ENCODE results near the gene SORBS1.

The SORBS1 gene

GRCh38 chr10:95324436-95325268 lies 236.5 kb downstream of the SORBS1 start:
- Histone ChIP-seq H3K9me3 (ENCODE audit: control insufficient read depth, low read length) (no peaks in the 10 kb centered on the region), H3K4me3 (ENCODE audit: insufficient read depth, low read depth, low read length, poor library complexity, severe bottlenecking) (no peak overlapping the region), H3K4me1 (ENCODE audit: control insufficient read depth, insufficient read depth, low read length, poor library complexity, severe bottlenecking) (no peaks in the 10 kb centered on the region), H3K27ac (ENCODE audit: insufficient read depth, low read length, poor library complexity, severe bottlenecking) (no peak overlapping the region), H3K36me3 (ENCODE audit: control insufficient read depth, insufficient read depth, low read length) (no peaks in the 10 kb centered on the region), H3K27me3 (replicated peaks; ENCODE audit: control insufficient read depth, insufficient read depth, low read length, poor library complexity, severe bottlenecking) (no peaks in the 10 kb centered on the region)
- no peak for DNase-seq

- Histone ChIP-seq H3K9me3 (ENCODE audit: control insufficient read depth, low read length) (no peaks in the 10 kb centered on the region), H3K27ac (ENCODE audit: insufficient read depth, low read length, poor library complexity, severe bottlenecking) (no peak overlapping the region), H3K27me3 (replicated peaks; ENCODE audit: control insufficient read depth, insufficient read depth, low read length, poor library complexity, severe bottlenecking) (no peaks in the 10 kb centered on the region), H3K4me1 (ENCODE audit: control insufficient read depth, insufficient read depth, low read length, poor library complexity, severe bottlenecking) (no peaks in the 10 kb centered on the region), H3K4me3 (ENCODE audit: insufficient read depth, low read depth, low read length, poor library complexity, severe bottlenecking) (no peak overlapping the region), H3K36me3 (ENCODE audit: control insufficient read depth, insufficient read depth, low read length) (no peaks in the 10 kb centered on the region)
- DNase-seq, result no peak
Observed at GRCh38 chr10:95321554-95322301, 239.4 kb downstream of the SORBS1 start.

GRCh38 chr10:95319239-95319638 lies 241.9 kb downstream of the SORBS1 start:
- Histone ChIP-seq H3K9me3 (ENCODE audit: control insufficient read depth, low read length) (no peaks in the 10 kb centered on the region), H3K4me1 (ENCODE audit: control insufficient read depth, insufficient read depth, low read length, poor library complexity, severe bottlenecking) (no peaks in the 10 kb centered on the region), H3K27ac (ENCODE audit: insufficient read depth, low read length, poor library complexity, severe bottlenecking) (no peak overlapping the region), H3K36me3 (ENCODE audit: control insufficient read depth, insufficient read depth, low read length) (no peaks in the 10 kb centered on the region), H3K4me3 (ENCODE audit: insufficient read depth, low read depth, low read length, poor library complexity, severe bottlenecking) (no peak overlapping the region), H3K27me3 (replicated peaks; ENCODE audit: control insufficient read depth, insufficient read depth, low read length, poor library complexity, severe bottlenecking) (no peaks in the 10 kb centered on the region)
- DNase-seq, result no peak

GRCh38 chr10:95315509-95315908 lies 245.7 kb downstream of the SORBS1 start:
- Histone ChIP-seq H3K9me3 (ENCODE audit: control insufficient read depth, low read length) (no peaks in the 10 kb centered on the region), H3K27ac (ENCODE audit: insufficient read depth, low read length, poor library complexity, severe bottlenecking) (no peak overlapping the region), H3K4me3 (ENCODE audit: insufficient read depth, low read depth, low read length, poor library complexity, severe bottlenecking) (no peak overlapping the region), H3K4me1 (ENCODE audit: control insufficient read depth, insufficient read depth, low read length, poor library complexity, severe bottlenecking) (no peaks in the 10 kb centered on the region), H3K27me3 (replicated peaks; ENCODE audit: control insufficient read depth, insufficient read depth, low read length, poor library complexity, severe bottlenecking) (no peaks in the 10 kb centered on the region), H3K36me3 (ENCODE audit: control insufficient read depth, insufficient read depth, low read length) (no peaks in the 10 kb centered on the region)
- no peak for DNase-seq

GRCh38 chr10:95314192-95314918 lies 246.8 kb downstream of the SORBS1 start:
- Histone ChIP-seq H3K27ac (ENCODE audit: insufficient read depth, low read length, poor library complexity, severe bottlenecking) (no peak overlapping the region), H3K9me3 (ENCODE audit: control insufficient read depth, low read length) (no peaks in the 10 kb centered on the region), H3K27me3 (replicated peaks; ENCODE audit: control insufficient read depth, insufficient read depth, low read length, poor library complexity, severe bottlenecking) (no peaks in the 10 kb centered on the region), H3K4me1 (ENCODE audit: control insufficient read depth, insufficient read depth, low read length, poor library complexity, severe bottlenecking) (no peaks in the 10 kb centered on the region), H3K4me3 (ENCODE audit: insufficient read depth, low read depth, low read length, poor library complexity, severe bottlenecking) (no peak overlapping the region), H3K36me3 (ENCODE audit: control insufficient read depth, insufficient read depth, low read length) (no peaks in the 10 kb centered on the region)
- DNase-seq, result no peak

- Histone ChIP-seq H3K27ac (ENCODE audit: insufficient read depth, low read length, poor library complexity, severe bottlenecking) (no peak overlapping the region), H3K9me3 (ENCODE audit: control insufficient read depth, low read length) (no peaks in the 10 kb centered on the region), H3K4me1 (ENCODE audit: control insufficient read depth, insufficient read depth, low read length, poor library complexity, severe bottlenecking) (no peaks in the 10 kb centered on the region), H3K4me3 (ENCODE audit: insufficient read depth, low read depth, low read length, poor library complexity, severe bottlenecking) (no peak overlapping the region), H3K27me3 (replicated peaks; ENCODE audit: control insufficient read depth, insufficient read depth, low read length, poor library complexity, severe bottlenecking) (no peaks in the 10 kb centered on the region), H3K36me3 (ENCODE audit: control insufficient read depth, insufficient read depth, low read length) (no peaks in the 10 kb centered on the region)
- no peak for DNase-seq
Observed at GRCh38 chr10:95312986-95313495, 248.1 kb downstream of the SORBS1 start.

GRCh38 chr10:95312257-95312656 lies 248.9 kb downstream of the SORBS1 start:
- H3K27ac ChIP-seq (ENCODE audit: insufficient read depth, low read length, poor library complexity, severe bottlenecking), result no peak overlapping the region
- H3K4me3 ChIP-seq (ENCODE audit: insufficient read depth, low read depth, low read length, poor library complexity, severe bottlenecking), result no peak overlapping the region
- H3K36me3 ChIP-seq (ENCODE audit: control insufficient read depth, insufficient read depth, low read length), result no peaks in the 10 kb centered on the region
- no peaks in the 10 kb centered on the region for H3K9me3 ChIP-seq (ENCODE audit: control insufficient read depth, low read length)
- DNase-seq, result no peak
- no peaks in the 10 kb centered on the region for H3K4me1 ChIP-seq (ENCODE audit: control insufficient read depth, insufficient read depth, low read length, poor library complexity, severe bottlenecking)
- no peaks in the 10 kb centered on the region for H3K27me3 ChIP-seq (replicated peaks; ENCODE audit: control insufficient read depth, insufficient read depth, low read length, poor library complexity, severe bottlenecking)

GRCh38 chr10:95309958-95310357 lies 251.2 kb downstream of the SORBS1 start:
- no peak overlapping the region for H3K4me3 ChIP-seq (ENCODE audit: insufficient read depth, low read depth, low read length, poor library complexity, severe bottlenecking)
- no peak for DNase-seq
- no peaks in the 10 kb centered on the region for H3K9me3 ChIP-seq (ENCODE audit: control insufficient read depth, low read length)
- no peaks in the 10 kb centered on the region for H3K36me3 ChIP-seq (ENCODE audit: control insufficient read depth, insufficient read depth, low read length)
- H3K27ac ChIP-seq (ENCODE audit: insufficient read depth, low read length, poor library complexity, severe bottlenecking), result no peak overlapping the region
- no peaks in the 10 kb centered on the region for H3K4me1 ChIP-seq (ENCODE audit: control insufficient read depth, insufficient read depth, low read length, poor library complexity, severe bottlenecking)
- no peaks in the 10 kb centered on the region for H3K27me3 ChIP-seq (replicated peaks; ENCODE audit: control insufficient read depth, insufficient read depth, low read length, poor library complexity, severe bottlenecking)

GRCh38 chr10:95308389-95309302 lies 252.5 kb downstream of the SORBS1 start:
- Histone ChIP-seq H3K9me3 (ENCODE audit: control insufficient read depth, low read length) (no peaks in the 10 kb centered on the region), H3K4me3 (ENCODE audit: insufficient read depth, low read depth, low read length, poor library complexity, severe bottlenecking) (no peak overlapping the region), H3K27ac (ENCODE audit: insufficient read depth, low read length, poor library complexity, severe bottlenecking) (no peak overlapping the region), H3K36me3 (ENCODE audit: control insufficient read depth, insufficient read depth, low read length) (no peaks in the 10 kb centered on the region), H3K4me1 (ENCODE audit: control insufficient read depth, insufficient read depth, low read length, poor library complexity, severe bottlenecking) (no peaks in the 10 kb centered on the region), H3K27me3 (replicated peaks; ENCODE audit: control insufficient read depth, insufficient read depth, low read length, poor library complexity, severe bottlenecking) (no peaks in the 10 kb centered on the region)
- no peak for DNase-seq
